Naive B cell (primary cell): ENCODE results near the gene NR2C2AP. TPM values are rescaled to one million over a fixed set of nuclear protein-coding genes. Genes with fewer than 3 reads are reported as not detected.

Source experiments
- ATAC-seq, 2 donors: fragments of 150-1000 bp; cut with Tn5 transposase; 2 replicates each; pipeline ENCODE4 v1.10.0; 2021; ENCODE audit warnings: low read depth in 2 of 2, mild to moderate bottlenecking in 2 of 2, moderate library complexity in 2 of 2
- DNase-seq: peaks from one replicate; pipeline ENCODE4 v3.0.0; 2022
- H3K27ac Mint-ChIP-seq, 6 donors: one replicate each; pipeline ENCODE4 v1.8.0; 2020 to 2022; ENCODE audit warnings: mild to moderate bottlenecking in 6 of 6, mixed read lengths in 6 of 6, moderate library complexity in 5 of 6, inconsistent platforms in 2 of 6
- H3K27me3 Mint-ChIP-seq, 3 donors: one replicate each; pipeline ENCODE4 v1.8.0; 2021 to 2022; ENCODE audit warnings: mixed read lengths in 3 of 3, mild to moderate bottlenecking in 1 of 3
- H3K36me3 Mint-ChIP-seq, 2 donors: one replicate each; pipeline ENCODE4 v1.8.0; 2020 to 2022; ENCODE audit warnings: mixed read lengths in 2 of 2, inconsistent platforms in 1 of 2, mild to moderate bottlenecking in 1 of 2
- H3K4me1 Mint-ChIP-seq, 3 donors: one replicate each; pipeline ENCODE4 v1.8.0; 2020 to 2022; ENCODE audit warnings: mixed read lengths in 3 of 3, inconsistent platforms in 1 of 3, mild to moderate bottlenecking in 1 of 3, moderate library complexity in 1 of 3
- H3K4me3 Mint-ChIP-seq, 8 donors: one replicate each; pipeline ENCODE4 v1.8.0; 2020 to 2022; ENCODE audit warnings: mild to moderate bottlenecking in 8 of 8, mixed read lengths in 8 of 8, moderate library complexity in 8 of 8, inconsistent platforms in 2 of 8
- H3K9me3 Mint-ChIP-seq, 7 donors: one replicate each; pipeline ENCODE4 v1.8.0; 2020 to 2022; ENCODE audit warnings: mixed read lengths in 7 of 7, mild to moderate bottlenecking in 5 of 7, inconsistent platforms in 2 of 7, moderate library complexity in 1 of 7
- polyA plus RNA-seq, 6 donors: library from polyadenylated mRNA; unstranded; fragments of 300-500 nt; fragmentation: Illumina TruSeq; gene quantifications; one replicate each; pipeline ENCODE4 v1.2.3, GENCODE V29; 2021; ENCODE audit warnings: low read depth in 6 of 6

The NR2C2AP gene
- polyA plus RNA-seq, 6 donors from 2014 or later = 25.6 to 38.4 (median 31.4) TPM

DNA sequence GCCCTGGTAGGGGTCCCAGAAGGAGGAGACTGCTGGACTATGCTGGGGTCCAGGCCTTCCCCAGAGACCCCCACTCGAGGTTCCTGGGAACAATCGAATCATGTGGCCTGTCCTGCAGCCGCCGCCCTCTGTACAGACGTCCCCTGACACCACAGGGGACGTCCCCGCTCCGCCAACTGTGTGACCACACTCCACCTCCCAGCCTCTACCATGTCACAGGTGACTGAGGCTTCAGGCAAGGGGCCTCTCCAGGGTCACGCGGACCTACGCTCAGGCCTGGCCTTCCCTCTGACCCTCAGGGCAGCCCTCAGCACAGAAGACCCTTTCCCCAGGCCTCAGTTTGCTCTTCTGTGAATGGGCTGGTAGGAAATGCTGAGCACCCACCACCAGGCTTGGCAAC is 51.8 kb downstream of the NR2C2AP start:
- peaks cover 22 to 41% (median 29%) of the 10 kb centered on the region in 3 donors for H3K4me1 Mint-ChIP-seq
- H3K4me3 Mint-ChIP-seq = peak overlapping the region in 5 of 8 donors; percentile 15 to 85 (median 27)
- H3K27ac Mint-ChIP-seq = peak overlapping the region in 2 of 6 donors; percentile 37 to 60
- peaks cover 11 to 15% of the 10 kb centered on the region in 2 donors for H3K36me3 Mint-ChIP-seq
- ATAC-seq (peak; percentile 66 to 67), DNase-seq (no peak)
- no peaks in the 10 kb centered on the region for H3K27me3 Mint-ChIP-seq
- peaks cover 0 to 8% (median 3%) of the 10 kb centered on the region in 7 donors for H3K9me3 Mint-ChIP-seq

Other genes starting within 250 kb of the NR2C2AP start
- 10 to 100 TPM in 2 of 6 donors, 1 to 10 TPM in 4; 7.2 to 16.3 (median 9.2) TPM for gene SUGP2, start 169.9 kb downstream of the NR2C2AP start, polyA plus RNA-seq
- 10 to 100 TPM; 23.6 to 37.9 (median 28.6) TPM for gene ARMC6, start 169.8 kb downstream of the NR2C2AP start, polyA plus RNA-seq
- 10 to 100 TPM; 13.5 to 34.1 (median 19.0) TPM for gene SLC25A42, start 139.4 kb downstream of the NR2C2AP start, polyA plus RNA-seq
- 10 to 100 TPM; 15.0 to 22.9 (median 18.3) TPM for gene TMEM161A, start 64.9 kb downstream of the NR2C2AP start, polyA plus RNA-seq
- 1 to 10 TPM in 1 of 6 donors, under 1 TPM in 3, not detected in 2; 0.19 to 1.4 (median 0.38) TPM for gene MEF2B, start 33.2 kb downstream of the NR2C2AP start, polyA plus RNA-seq
- 10 to 100 TPM; 26.2 to 31.6 (median 28.2) TPM for gene BORCS8, start 11.3 kb downstream of the NR2C2AP start, polyA plus RNA-seq
- gene RFXANK, start 11.2 kb downstream of the NR2C2AP start, polyA plus RNA-seq = 100 to 1,000 TPM in 1 of 6 donors, 10 to 100 TPM in 5; 74.7 to 141 (median 85.8) TPM
- gene NCAN, start 8.5 kb upstream of the NR2C2AP start, polyA plus RNA-seq = not detected
- not detected for gene TM6SF2, start 69.9 kb upstream of the NR2C2AP start, polyA plus RNA-seq
- 10 to 100 TPM; 22.8 to 45.7 (median 26.5) TPM for gene SUGP1, start 117.1 kb upstream of the NR2C2AP start, polyA plus RNA-seq
- gene MAU2, start 117.4 kb upstream of the NR2C2AP start, polyA plus RNA-seq = 10 to 100 TPM; 17.6 to 39.9 (median 24.2) TPM
- gene GATAD2A, start 202.3 kb upstream of the NR2C2AP start, polyA plus RNA-seq = 10 to 100 TPM in 3 of 6 donors, 1 to 10 TPM in 3; 2.2 to 19.2 (median 10.6) TPM